ENCODE results near the gene CNOT6. TPM values are rescaled to one million over a fixed set of nuclear protein-coding genes. Genes with fewer than 3 reads are reported as not detected.

The CNOT6 gene
- total RNA-seq, 4 donors from 2014 or later = 15.8 to 25.7 (median 24.1) TPM

DNA sequence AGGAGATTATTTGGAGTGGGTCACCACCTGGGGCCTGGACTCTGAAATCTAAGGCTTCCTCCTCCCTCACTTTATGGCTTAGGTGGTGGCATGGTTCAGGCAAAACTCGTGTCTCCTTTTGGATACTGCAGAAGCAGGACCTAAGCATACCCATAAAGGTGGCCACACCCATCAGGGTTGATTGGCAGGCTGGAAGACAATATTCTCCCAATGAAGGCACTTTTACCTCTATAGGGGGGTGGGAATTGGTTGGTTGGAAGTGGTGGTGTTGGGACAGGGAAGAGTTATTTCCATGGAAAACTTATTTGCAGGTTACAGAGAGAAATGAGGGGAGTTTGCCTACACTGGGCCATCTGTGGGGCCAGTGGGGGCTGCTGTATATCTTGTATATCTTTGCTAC lies 39.7 kb downstream of the CNOT6 start:
- TF ChIP-seq EP300 (IDR thresholded peaks at IDR 0.05) = no peak
- TF ChIP-seq POLR2A (IDR thresholded peaks at IDR 0.05) = no peak
- no peak for TF ChIP-seq POLR2AphosphoS5 (IDR thresholded peaks at IDR 0.05)
- TF ChIP-seq, protein P1, sequence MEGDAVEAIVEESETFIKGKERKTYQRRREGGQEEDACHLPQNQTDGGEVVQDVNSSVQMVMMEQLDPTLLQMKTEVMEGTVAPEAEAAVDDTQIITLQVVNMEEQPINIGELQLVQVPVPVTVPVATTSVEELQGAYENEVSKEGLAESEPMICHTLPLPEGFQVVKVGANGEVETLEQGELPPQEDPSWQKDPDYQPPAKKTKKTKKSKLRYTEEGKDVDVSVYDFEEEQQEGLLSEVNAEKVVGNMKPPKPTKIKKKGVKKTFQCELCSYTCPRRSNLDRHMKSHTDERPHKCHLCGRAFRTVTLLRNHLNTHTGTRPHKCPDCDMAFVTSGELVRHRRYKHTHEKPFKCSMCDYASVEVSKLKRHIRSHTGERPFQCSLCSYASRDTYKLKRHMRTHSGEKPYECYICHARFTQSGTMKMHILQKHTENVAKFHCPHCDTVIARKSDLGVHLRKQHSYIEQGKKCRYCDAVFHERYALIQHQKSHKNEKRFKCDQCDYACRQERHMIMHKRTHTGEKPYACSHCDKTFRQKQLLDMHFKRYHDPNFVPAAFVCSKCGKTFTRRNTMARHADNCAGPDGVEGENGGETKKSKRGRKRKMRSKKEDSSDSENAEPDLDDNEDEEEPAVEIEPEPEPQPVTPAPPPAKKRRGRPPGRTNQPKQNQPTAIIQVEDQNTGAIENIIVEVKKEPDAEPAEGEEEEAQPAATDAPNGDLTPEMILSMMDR (IDR thresholded peaks at IDR 0.05) = no peak
- Histone ChIP-seq H3K27ac (no peak overlapping the region), H3K36me3 (peaks cover 0 to 50% of the 10 kb centered on the region in 2 donors), H3K4me3 (no peak overlapping the region), H3K9me3 (no peaks in the 10 kb centered on the region), H3K4me1 (no peaks in the 10 kb centered on the region), H3K27me3 (no peaks in the 10 kb centered on the region)
- no peak for ATAC-seq
- WGBS, 2 donors (ENCODE audit: low coverage in 1 of 2) = 50% methylated on average over 1 of the region's 1 CpG; no CpG with 5 or more reads in 1 of the 2 donors

DNA sequence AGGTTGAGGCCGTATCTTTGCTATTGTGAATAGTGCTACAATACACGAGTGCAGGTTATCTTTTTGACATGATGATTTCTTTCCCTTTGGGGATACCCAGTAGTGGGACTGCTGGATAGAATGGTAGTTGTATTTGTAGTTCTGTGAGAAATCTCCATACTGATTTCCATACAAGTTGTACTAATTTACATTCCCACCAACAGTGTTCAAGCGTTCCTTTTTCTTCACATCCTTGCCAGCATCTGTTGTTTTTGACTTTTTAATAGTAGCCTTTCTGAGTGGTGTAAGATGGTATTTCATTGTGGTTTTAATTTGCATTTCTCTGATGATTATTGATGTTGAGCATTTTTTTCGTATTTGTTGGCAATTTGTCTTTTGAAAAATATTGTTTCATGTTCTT lies 41.4 kb downstream of the CNOT6 start:
- H3K9me3 ChIP-seq = no peaks in the 10 kb centered on the region
- H3K36me3 ChIP-seq = peaks cover 0 to 42% of the 10 kb centered on the region in 2 donors
- H3K4me1 ChIP-seq = no peaks in the 10 kb centered on the region
- H3K4me3 ChIP-seq = no peak overlapping the region
- no peaks in the 10 kb centered on the region for H3K27me3 ChIP-seq
- no peak for ATAC-seq
- no peak overlapping the region for H3K27ac ChIP-seq
- WGBS, 2 donors (ENCODE audit: low coverage in 1 of 2) = 64 to 87% methylated on average over 4 of the region's 4 CpGs
- TF ChIP-seq, protein P1 (IDR thresholded peaks at IDR 0.05) = no peak
- no peak for TF ChIP-seq EP300 (IDR thresholded peaks at IDR 0.05)

DNA sequence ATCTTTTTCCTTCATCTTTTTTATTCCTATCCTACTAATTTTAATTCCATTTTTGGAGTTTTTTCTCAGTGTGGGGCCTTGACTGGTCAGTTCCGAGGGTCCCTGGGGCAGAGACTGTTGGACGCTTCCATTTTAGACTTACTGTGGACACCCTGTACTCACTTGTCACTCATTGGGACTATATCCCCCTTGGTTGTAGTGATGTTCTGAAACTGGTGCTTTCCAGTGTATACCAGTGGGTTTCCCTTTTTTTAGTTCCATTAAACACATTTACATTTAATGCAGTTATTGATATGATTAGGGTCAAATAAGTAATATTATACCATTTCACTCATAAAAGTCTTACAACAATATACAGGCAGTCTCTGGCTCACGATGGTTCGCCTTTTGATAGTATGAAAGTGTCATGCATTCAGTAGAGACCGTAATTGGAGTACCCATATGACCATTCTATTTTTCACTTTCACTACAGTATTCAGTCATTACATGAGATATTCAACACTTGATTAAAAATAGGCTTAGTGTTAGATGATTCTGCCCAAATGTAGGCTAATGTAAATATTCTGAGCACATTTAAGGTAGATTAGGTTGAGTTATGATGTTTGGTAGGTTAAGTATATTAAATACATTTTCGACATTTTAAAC lies 46.0 kb downstream of the CNOT6 start:
- H3K4me1 ChIP-seq = no peaks in the 10 kb centered on the region
- TF ChIP-seq, protein P1 (IDR thresholded peaks at IDR 0.05) = no peak
- TF ChIP-seq POLR2A (IDR thresholded peaks at IDR 0.05) (no peak), EP300 (IDR thresholded peaks at IDR 0.05) (no peak), POLR2AphosphoS5 (IDR thresholded peaks at IDR 0.05) (no peak)
- WGBS, 2 donors (ENCODE audit: low coverage in 1 of 2) = 65 to 75% methylated on average over 5 to 6 of the region's 6 CpGs
- H3K4me3 ChIP-seq = no peak overlapping the region
- no peak for ATAC-seq
- no peaks in the 10 kb centered on the region for H3K9me3 ChIP-seq
- no peak overlapping the region for H3K27ac ChIP-seq
- no peaks in the 10 kb centered on the region for H3K27me3 ChIP-seq
- H3K36me3 ChIP-seq = peaks cover 0 to 18% of the 10 kb centered on the region in 2 donors

DNA sequence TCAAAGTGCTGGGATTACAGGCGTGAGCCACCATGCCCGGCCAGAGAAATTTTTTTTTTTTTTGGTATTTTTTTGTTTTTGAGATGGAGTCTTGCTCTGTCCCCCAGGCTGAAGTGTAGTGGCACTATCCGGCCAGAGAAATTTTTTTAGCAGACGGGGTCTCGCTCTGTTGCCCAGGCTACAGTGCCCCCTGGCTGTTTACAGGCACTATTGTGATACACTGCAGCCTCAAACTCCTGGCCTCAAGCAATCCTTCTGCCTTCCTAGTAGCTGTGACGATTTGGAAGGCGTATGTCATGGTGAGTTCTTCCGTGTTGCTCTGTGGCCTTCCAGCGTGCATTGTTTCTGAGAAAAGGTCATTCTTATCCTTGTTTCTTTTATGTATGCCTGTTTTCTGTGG lies 47.5 kb downstream of the CNOT6 start:
- peaks cover 0 to 14% of the 10 kb centered on the region in 2 donors for H3K36me3 ChIP-seq
- H3K9me3 ChIP-seq = no peaks in the 10 kb centered on the region
- no peak overlapping the region for H3K27ac ChIP-seq
- TF ChIP-seq POLR2A (IDR thresholded peaks at IDR 0.05) (no peak), EP300 (IDR thresholded peaks at IDR 0.05) (no peak), POLR2AphosphoS5 (IDR thresholded peaks at IDR 0.05) (no peak)
- TF ChIP-seq, protein P1 (IDR thresholded peaks at IDR 0.05) = no peak
- WGBS, 2 donors (ENCODE audit: low coverage in 1 of 2) = 85 to 91% methylated on average over 6 to 9 of the region's 9 CpGs
- no peak for ATAC-seq
- H3K4me3 ChIP-seq = no peak overlapping the region
- no peaks in the 10 kb centered on the region for H3K4me1 ChIP-seq
- H3K27me3 ChIP-seq = no peaks in the 10 kb centered on the region

DNA sequence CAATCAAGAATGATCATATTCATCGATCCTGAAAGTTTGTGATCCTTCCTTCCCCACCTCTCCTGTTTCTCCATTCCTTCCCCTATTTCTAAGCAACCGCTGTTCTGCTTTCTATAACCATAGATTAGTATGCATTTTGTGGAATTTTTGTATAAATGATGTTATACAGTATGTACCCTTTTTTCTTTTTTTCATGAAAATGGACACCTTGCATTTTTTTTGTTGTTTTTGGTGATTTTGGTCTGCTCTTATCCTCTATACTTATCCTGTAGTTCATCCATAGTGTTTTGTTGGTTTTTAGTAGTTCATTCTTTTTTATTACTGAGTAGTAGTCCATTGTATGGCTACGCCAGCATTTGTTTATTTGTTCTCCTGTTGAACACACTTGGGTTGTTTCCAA lies 51.1 kb downstream of the CNOT6 start:
- no peaks in the 10 kb centered on the region for H3K4me1 ChIP-seq
- H3K9me3 ChIP-seq = no peaks in the 10 kb centered on the region
- no peaks in the 10 kb centered on the region for H3K27me3 ChIP-seq
- ATAC-seq = no peak
- WGBS, 2 donors (ENCODE audit: low coverage in 1 of 2) = 88 to 97% methylated on average over 3 of the region's 3 CpGs
- H3K4me3 ChIP-seq = no peak overlapping the region
- no peak overlapping the region for H3K27ac ChIP-seq
- H3K36me3 ChIP-seq = peaks cover 0 to 17% of the 10 kb centered on the region in 2 donors
- no peak for TF ChIP-seq POLR2AphosphoS5 (IDR thresholded peaks at IDR 0.05)
- TF ChIP-seq POLR2A (IDR thresholded peaks at IDR 0.05) = no peak
- TF ChIP-seq, protein P1 (IDR thresholded peaks at IDR 0.05) = no peak
- no peak for TF ChIP-seq EP300 (IDR thresholded peaks at IDR 0.05)
